Measurements from ENCODE around the gene C5orf24.
"Not testable (repeated sequence)": the region's sequence is repeated elsewhere in the genome, so short reads cannot be mapped to it uniquely, and the experiment has no call there.

DNA sequence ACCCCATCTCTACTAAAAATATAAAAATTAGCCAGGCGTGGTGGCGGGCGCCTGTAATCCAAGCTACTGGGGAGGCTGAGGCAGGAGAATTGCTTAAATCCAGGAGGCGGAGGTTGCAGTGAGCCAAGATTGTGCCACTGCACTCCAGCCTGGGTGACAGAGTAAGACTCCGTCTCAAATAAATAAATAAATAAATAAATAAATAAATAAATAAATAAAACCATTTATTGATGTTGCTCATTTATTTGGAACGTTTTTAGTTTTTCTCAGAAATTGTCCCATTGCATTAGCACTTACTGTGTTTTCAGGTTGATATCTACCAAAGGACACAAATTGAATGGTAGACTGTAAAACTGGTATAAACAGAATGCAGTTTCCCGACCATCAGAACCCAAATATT lies 10.7 kb downstream of the C5orf24 start:
- TF ChIP-seq EZH2 (IDR thresholded peaks at IDR 0.05; ENCODE audit: low read depth) = not testable (repeated sequence)
- TF ChIP-seq, protein P1, sequence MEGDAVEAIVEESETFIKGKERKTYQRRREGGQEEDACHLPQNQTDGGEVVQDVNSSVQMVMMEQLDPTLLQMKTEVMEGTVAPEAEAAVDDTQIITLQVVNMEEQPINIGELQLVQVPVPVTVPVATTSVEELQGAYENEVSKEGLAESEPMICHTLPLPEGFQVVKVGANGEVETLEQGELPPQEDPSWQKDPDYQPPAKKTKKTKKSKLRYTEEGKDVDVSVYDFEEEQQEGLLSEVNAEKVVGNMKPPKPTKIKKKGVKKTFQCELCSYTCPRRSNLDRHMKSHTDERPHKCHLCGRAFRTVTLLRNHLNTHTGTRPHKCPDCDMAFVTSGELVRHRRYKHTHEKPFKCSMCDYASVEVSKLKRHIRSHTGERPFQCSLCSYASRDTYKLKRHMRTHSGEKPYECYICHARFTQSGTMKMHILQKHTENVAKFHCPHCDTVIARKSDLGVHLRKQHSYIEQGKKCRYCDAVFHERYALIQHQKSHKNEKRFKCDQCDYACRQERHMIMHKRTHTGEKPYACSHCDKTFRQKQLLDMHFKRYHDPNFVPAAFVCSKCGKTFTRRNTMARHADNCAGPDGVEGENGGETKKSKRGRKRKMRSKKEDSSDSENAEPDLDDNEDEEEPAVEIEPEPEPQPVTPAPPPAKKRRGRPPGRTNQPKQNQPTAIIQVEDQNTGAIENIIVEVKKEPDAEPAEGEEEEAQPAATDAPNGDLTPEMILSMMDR (conservative IDR thresholded peaks at IDR 0.05) = not testable (repeated sequence)

Measured in PC-9 (cell line).